Measurements from ENCODE around the gene TRIM31. TPM values are rescaled to one million over a fixed set of nuclear protein-coding genes. Genes with fewer than 3 reads are reported as not detected.

TRIM31 gene
- polyA plus RNA-seq, 1 of the 3 experiments (the other 2 are of a cell fraction) = not detected

- no peak for DNase-seq
- H3K9me3 ChIP-seq = no peaks in the 10 kb centered on the region
- H3K9me2 ChIP-seq = no peaks in the 10 kb centered on the region
- H2AFZ ChIP-seq (ENCODE audit: low read depth) = no peak within 1 kb of the TSS
- H3K4me1 ChIP-seq (ENCODE audit: control insufficient read depth in 1 of 2, insufficient read depth in 2 of 2, low read depth in 1 of 2, low read length in 1 of 2) = no peaks in the 10 kb centered on the region
- H3F3A ChIP-seq (replicated peaks; ENCODE audit: insufficient read depth) = no peaks in the 10 kb centered on the region
- POLR2A ChIA-PET = no interaction called here
- no peak within 1 kb of the TSS for H3K9ac ChIP-seq
- H3K27ac ChIP-seq (ENCODE audit: low read depth in 2 of 2, low read length in 1 of 2) = no peak within 1 kb of the TSS
- H3K4me2 ChIP-seq = no peak within 1 kb of the TSS
- WGBS (ENCODE audit: low lambda C conversion rate) = 8% methylated on average over 4 of the region's 4 CpGs
- no peak for TF ChIP-seq GABPA (IDR thresholded peaks at IDR 0.05; ENCODE audit: low read depth)
- no peak for TF ChIP-seq TCF12 (IDR thresholded peaks at IDR 0.05)
- TF ChIP-seq MXI1 (IDR thresholded peaks at IDR 0.05; ENCODE audit: low read depth, low read length) = no peak
- TF ChIP-seq FOXJ3 (CRISPR knock-in tag; IDR thresholded peaks at IDR 0.05) = no peak
- no peak for TF ChIP-seq ZBTB33 (IDR thresholded peaks at IDR 0.05; ENCODE audit: borderline replicate concordance, low read depth)
- no peak for TF ChIP-seq RFX5 (IDR thresholded peaks at IDR 0.05; ENCODE audit: low read length)
- TF ChIP-seq ELF1 (IDR thresholded peaks at IDR 0.05) = no peak
- no peak for TF ChIP-seq SIN3A (IDR thresholded peaks at IDR 0.05; ENCODE audit: borderline replicate concordance, low read depth, low read length)
- no peak for TF ChIP-seq PBX3 (IDR thresholded peaks at IDR 0.05)
- TF ChIP-seq MAX (IDR thresholded peaks at IDR 0.05; ENCODE audit: low read depth) = no peak
- no peak for TF ChIP-seq EP300 (IDR thresholded peaks at IDR 0.05; ENCODE audit: borderline replicate concordance in 1 of 2, low read depth in 1 of 2, low read length in 1 of 2)
- TF ChIP-seq GATA2 (CRISPR knock-in tag; IDR thresholded peaks at IDR 0.05) = no peak
- TF ChIP-seq FOSL2 (IDR thresholded peaks at IDR 0.05; ENCODE audit: borderline replicate concordance, low read depth) = no peak
- peaks cover 51% of the 10 kb centered on the region for H3K27me3 ChIP-seq (ENCODE audit: insufficient read depth)
- H3K79me2 ChIP-seq (ENCODE audit: insufficient read depth) = no peaks in the 10 kb centered on the region
- CTCF ChIA-PET = interaction anchor here (1.0 to 1.8 kb wide), 4 partner anchors 10 to 42 kb away, joined by 3 to 8 read pairs (median 4); no protein-coding TSS in a partner anchor
- H3K36me3 ChIP-seq (replicated peaks in 1 of 2; ENCODE audit: control insufficient read depth in 1 of 2, insufficient read depth in 2 of 2, low read length in 1 of 2) = no peaks in the 10 kb centered on the region
- no peaks in the 10 kb centered on the region for H4K20me1 ChIP-seq (ENCODE audit: insufficient read depth)
- H3K4me3 ChIP-seq (ENCODE audit: low read depth in 2 of 2, low read length in 1 of 2) = no peak within 1 kb of the TSS
Observed at GRCh38 chr6:30135757-30136156, 22.9 kb upstream of the TRIM31 start, which contains the start of gene TRIM40. TRIM40 (plus strand) TSS chr6:30136140; CDS start chr6:30137037, 897 bp downstream.

GRCh38 chr6:30135147-30135546 lies 22.3 kb upstream of the TRIM31 start:
- peaks cover 57% of the 10 kb centered on the region for H3K27me3 ChIP-seq (ENCODE audit: insufficient read depth)
- no peak for DNase-seq
- H3K9ac ChIP-seq = no peak overlapping the region
- H3K9me3 ChIP-seq = no peaks in the 10 kb centered on the region
- 6% methylated on average over 2 of the region's 2 CpGs for WGBS (ENCODE audit: low lambda C conversion rate)
- H3K27ac ChIP-seq (ENCODE audit: low read depth in 2 of 2, low read length in 1 of 2) = no peak overlapping the region
- H3K36me3 ChIP-seq (replicated peaks in 1 of 2; ENCODE audit: control insufficient read depth in 1 of 2, insufficient read depth in 2 of 2, low read length in 1 of 2) = no peaks in the 10 kb centered on the region
- no peak overlapping the region for H3K4me3 ChIP-seq (ENCODE audit: low read depth in 2 of 2, low read length in 1 of 2)
- H4K20me1 ChIP-seq (ENCODE audit: insufficient read depth) = no peaks in the 10 kb centered on the region
- no peaks in the 10 kb centered on the region for H3K9me2 ChIP-seq
- ChIA-PET POLR2A (no interaction called here), CTCF (interaction anchor here (1.0 to 1.8 kb wide), 3 partner anchors 10 to 31 kb away, joined by 3 to 8 read pairs (median 4); no protein-coding TSS in a partner anchor)
- H3K4me1 ChIP-seq (ENCODE audit: control insufficient read depth in 1 of 2, insufficient read depth in 2 of 2, low read depth in 1 of 2, low read length in 1 of 2) = no peaks in the 10 kb centered on the region
- no peaks in the 10 kb centered on the region for H3F3A ChIP-seq (replicated peaks; ENCODE audit: insufficient read depth)
- H2AFZ ChIP-seq (ENCODE audit: low read depth) = no peak overlapping the region
- H3K79me2 ChIP-seq (ENCODE audit: insufficient read depth) = no peaks in the 10 kb centered on the region
- TF ChIP-seq TAF1 (IDR thresholded peaks at IDR 0.05; ENCODE audit: borderline replicate concordance, low read depth, low read length) = no peak
- TF ChIP-seq FOXJ3 (CRISPR knock-in tag; IDR thresholded peaks at IDR 0.05) = no peak
- TF ChIP-seq RCOR1 (IDR thresholded peaks at IDR 0.05; ENCODE audit: low read length) = no peak
- TF ChIP-seq IRF3 (IDR thresholded peaks at IDR 0.05; ENCODE audit: low read depth, low read length) = no peak
- no peak for TF ChIP-seq POLR2AphosphoS5 (IDR thresholded peaks at IDR 0.05; ENCODE audit: low read depth, low read length)
- no peak for TF ChIP-seq NFIC (IDR thresholded peaks at IDR 0.05; ENCODE audit: borderline replicate concordance)
- TF ChIP-seq TCF12 (IDR thresholded peaks at IDR 0.05) = no peak
- TF ChIP-seq GATA2 (CRISPR knock-in tag; IDR thresholded peaks at IDR 0.05) = no peak
- TF ChIP-seq YY1 (IDR thresholded peaks at IDR 0.05; ENCODE audit: low read depth) = no peak
- no peak for TF ChIP-seq EP300 (IDR thresholded peaks at IDR 0.05; ENCODE audit: borderline replicate concordance in 1 of 2, low read depth in 1 of 2, low read length in 1 of 2)
- no peak for TF ChIP-seq MXI1 (IDR thresholded peaks at IDR 0.05; ENCODE audit: low read depth, low read length)
- no peak for TF ChIP-seq GABPA (IDR thresholded peaks at IDR 0.05; ENCODE audit: low read depth)
- no peak overlapping the region for H3K4me2 ChIP-seq
